Activated CD8-positive, alpha-beta memory T cell treated with anti-CD3 and anti-CD28 coated beads, Interleukin-2, amount 50 U/mL, for 1 hour (primary cell): ENCODE results near the gene TRPT1.

Source experiments
- DNase-seq: peaks from one replicate; pipeline ENCODE4 v3.0.0-alpha.2; 2020; ENCODE audit errors: extremely low read depth

Gene TRPT1

GRCh38 chr11:64225608-64226506, at the start of gene TRPT1, which contains the start of gene NUDT22:
Gene TRPT1, minus strand, starts transcription at chr11:64226186. Its CDS starts 326 bp downstream, at chr11:64225860.
Gene NUDT22, plus strand, starts transcription at chr11:64226274. Its CDS starts 379 bp downstream, at chr11:64226653.
- DNase-seq: peak; percentile 65

GRCh38 chr11:64275031-64275800, 49.2 kb upstream of the TRPT1 start:
- DNase-seq: no peak

- peak; percentile 94 for DNase-seq
Measured at GRCh38 chr11:64269540-64270220, 43.7 kb upstream of the TRPT1 start.

GRCh38 chr11:64268893-64269539, 43.0 kb upstream of the TRPT1 start:
- DNase-seq: no peak

GRCh38 chr11:64268025-64268892, 42.3 kb upstream of the TRPT1 start:
- no peak for DNase-seq

GRCh38 chr11:64267207-64267945, 41.4 kb upstream of the TRPT1 start:
- no peak for DNase-seq

GRCh38 chr11:64266339-64266738, 40.4 kb upstream of the TRPT1 start:
- DNase-seq: no peak

- no peak for DNase-seq
Measured at GRCh38 chr11:64265176-64266160, 39.5 kb upstream of the TRPT1 start.

- no peak for DNase-seq
Measured at GRCh38 chr11:64264371-64264852, 38.4 kb upstream of the TRPT1 start.

- DNase-seq: no peak
Measured at GRCh38 chr11:64263947-64264317, 37.9 kb upstream of the TRPT1 start.

GRCh38 chr11:64263021-64263946, 37.3 kb upstream of the TRPT1 start:
- DNase-seq: no peak

- DNase-seq: no peak
Measured at GRCh38 chr11:64262271-64263002, 36.5 kb upstream of the TRPT1 start.

GRCh38 chr11:64261556-64262080, 35.6 kb upstream of the TRPT1 start:
- DNase-seq: no peak

GRCh38 chr11:64260147-64260708, 34.2 kb upstream of the TRPT1 start:
- DNase-seq: no peak

GRCh38 chr11:64259533-64260067, 33.6 kb upstream of the TRPT1 start:
- DNase-seq: no peak
